ENCODE data around the gene SPSB3. TPM values are rescaled to one million over a fixed set of nuclear protein-coding genes. Genes with fewer than 3 reads are reported as not detected.

The SPSB3 gene
- polyA plus RNA-seq, 1 donor (not counting 4 experiments of a cell fraction or from before 2014, with no cell fraction given) = 9.5 TPM

DNA sequence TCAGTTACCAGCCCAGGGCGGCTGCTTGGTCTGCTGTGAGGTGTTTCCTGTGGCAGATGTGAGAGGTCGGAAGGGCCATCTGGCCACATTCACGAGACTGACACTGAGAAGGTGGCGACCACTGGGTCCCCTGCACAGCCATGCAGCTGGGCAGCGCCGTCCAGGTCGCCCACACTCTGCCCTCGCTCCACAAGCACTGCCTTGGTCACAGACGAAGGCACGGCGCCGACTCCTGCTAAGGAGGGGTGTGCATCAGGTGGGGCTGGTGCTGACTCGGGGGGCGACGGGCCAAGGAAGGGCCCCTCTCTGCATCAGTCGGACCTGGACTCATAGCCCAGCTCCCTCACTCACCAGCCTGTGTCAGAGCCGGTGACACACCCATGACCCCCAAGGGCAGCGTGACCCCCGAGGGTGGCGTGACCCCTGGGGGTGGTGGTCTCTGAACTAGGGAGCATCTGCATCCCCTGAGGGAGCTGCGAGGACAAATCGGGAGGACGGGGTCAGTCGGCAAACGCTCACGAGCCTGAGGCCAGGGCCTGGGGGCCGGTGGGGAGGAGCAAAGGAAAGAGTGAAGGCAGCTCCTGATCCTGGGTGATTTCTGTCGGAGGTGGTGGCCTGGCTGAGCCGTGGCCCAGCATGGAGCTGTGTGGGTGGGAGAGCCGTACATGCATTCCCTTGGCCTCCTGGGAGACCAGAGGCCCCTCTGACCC lies 41.4 kb downstream of the SPSB3 start:
- H3K4me1 ChIP-seq (ENCODE audit: control insufficient read depth, extremely low read depth, insufficient read depth, low read length) = peaks cover 4% of the 10 kb centered on the region
- peaks cover 2% of the 10 kb centered on the region for H4K20me1 ChIP-seq (ENCODE audit: control insufficient read depth, extremely low read depth, insufficient read depth, low read length)
- FAIRE-seq = no peak
- no peaks in the 10 kb centered on the region for H3K27me3 ChIP-seq (ENCODE audit: control insufficient read depth, extremely low read depth, insufficient read depth, low read length)
- dilution Hi-C loops (cut with MboI; ENCODE audit: extremely low pct_ligation_motif_present, low sequenced_read_pairs) = no loop called here
- peaks cover 7 to 15% of the 10 kb centered on the region in 2 experiments for H3K36me3 ChIP-seq (ENCODE audit: control insufficient read depth in 2 of 2, extremely low read depth in 1 of 2, insufficient read depth in 2 of 2, low read length in 2 of 2)
- no peak overlapping the region for H3K4me2 ChIP-seq (ENCODE audit: control insufficient read depth, extremely low read depth, insufficient read depth, low read depth, low read length)
- no peaks in the 10 kb centered on the region for H3K9me1 ChIP-seq (ENCODE audit: control insufficient read depth, extremely low read depth, insufficient read depth, low read length)
- DNase-seq (ENCODE audit: low read depth, low spot score) = no peak
- H3K79me2 ChIP-seq (ENCODE audit: control insufficient read depth, insufficient read depth, low read length) = peaks cover 4% of the 10 kb centered on the region
- H2AFZ ChIP-seq (ENCODE audit: control insufficient read depth, low read length) = no peak overlapping the region
- H3K4me3 ChIP-seq (ENCODE audit: control insufficient read depth in 2 of 3, extremely low read depth in 1 of 3, insufficient read depth in 2 of 3, low read depth in 1 of 3, low read length in 3 of 3) = no peak overlapping the region
- H3K9me3 ChIP-seq (ENCODE audit: control insufficient read depth, low read depth, low read length) = peaks cover 24% of the 10 kb centered on the region
- H3K9ac ChIP-seq (ENCODE audit: control insufficient read depth, extremely low read depth, insufficient read depth, low read length) = no peak overlapping the region
- no peak overlapping the region for H3K27ac ChIP-seq (ENCODE audit: control insufficient read depth, insufficient read depth, low read length)
- TF ChIP-seq, protein P1, sequence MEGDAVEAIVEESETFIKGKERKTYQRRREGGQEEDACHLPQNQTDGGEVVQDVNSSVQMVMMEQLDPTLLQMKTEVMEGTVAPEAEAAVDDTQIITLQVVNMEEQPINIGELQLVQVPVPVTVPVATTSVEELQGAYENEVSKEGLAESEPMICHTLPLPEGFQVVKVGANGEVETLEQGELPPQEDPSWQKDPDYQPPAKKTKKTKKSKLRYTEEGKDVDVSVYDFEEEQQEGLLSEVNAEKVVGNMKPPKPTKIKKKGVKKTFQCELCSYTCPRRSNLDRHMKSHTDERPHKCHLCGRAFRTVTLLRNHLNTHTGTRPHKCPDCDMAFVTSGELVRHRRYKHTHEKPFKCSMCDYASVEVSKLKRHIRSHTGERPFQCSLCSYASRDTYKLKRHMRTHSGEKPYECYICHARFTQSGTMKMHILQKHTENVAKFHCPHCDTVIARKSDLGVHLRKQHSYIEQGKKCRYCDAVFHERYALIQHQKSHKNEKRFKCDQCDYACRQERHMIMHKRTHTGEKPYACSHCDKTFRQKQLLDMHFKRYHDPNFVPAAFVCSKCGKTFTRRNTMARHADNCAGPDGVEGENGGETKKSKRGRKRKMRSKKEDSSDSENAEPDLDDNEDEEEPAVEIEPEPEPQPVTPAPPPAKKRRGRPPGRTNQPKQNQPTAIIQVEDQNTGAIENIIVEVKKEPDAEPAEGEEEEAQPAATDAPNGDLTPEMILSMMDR (optimal IDR thresholded peaks at IDR 0.05 in 1 of 3, IDR thresholded peaks at IDR 0.05 in 1 of 3, conservative IDR thresholded peaks at IDR 0.05 in 1 of 3; ENCODE audit: extremely low read depth in 1 of 3, insufficient read depth in 2 of 3, low read length in 3 of 3) = no peak
- TF ChIP-seq EZH2 (IDR thresholded peaks at IDR 0.05; ENCODE audit: low read length) = no peak

DNA sequence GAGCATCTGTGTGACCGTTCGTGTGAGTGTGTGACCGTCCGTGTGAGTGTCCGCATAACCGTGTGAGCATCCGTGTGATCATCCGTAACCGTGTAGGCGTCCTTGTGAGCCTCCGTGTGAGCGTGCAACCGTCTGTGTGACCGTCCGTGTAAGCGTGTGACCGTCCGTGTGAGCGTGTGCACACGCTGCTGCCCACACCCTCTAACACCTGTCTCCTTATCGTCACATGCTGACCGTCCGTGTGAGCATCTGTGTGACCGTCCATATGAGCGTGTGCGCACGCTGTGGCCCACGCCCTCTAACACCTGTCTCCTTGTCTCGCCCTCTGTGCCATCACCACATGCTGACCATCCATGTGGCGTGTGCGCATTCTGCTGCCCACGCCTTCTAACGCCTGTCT lies 42.1 kb downstream of the SPSB3 start:
- Histone ChIP-seq H3K4me1 (ENCODE audit: control insufficient read depth, extremely low read depth, insufficient read depth, low read length) (no peaks in the 10 kb centered on the region), H4K20me1 (ENCODE audit: control insufficient read depth, extremely low read depth, insufficient read depth, low read length) (peaks cover under 1% of the 10 kb centered on the region), H3K4me3 (ENCODE audit: control insufficient read depth in 2 of 3, extremely low read depth in 1 of 3, insufficient read depth in 2 of 3, low read depth in 1 of 3, low read length in 3 of 3) (no peak overlapping the region), H3K36me3 (ENCODE audit: control insufficient read depth in 2 of 2, extremely low read depth in 1 of 2, insufficient read depth in 2 of 2, low read length in 2 of 2) (peaks cover 7 to 14% of the 10 kb centered on the region in 2 experiments), H2AFZ (ENCODE audit: control insufficient read depth, low read length) (no peak overlapping the region), H3K79me2 (ENCODE audit: control insufficient read depth, insufficient read depth, low read length) (peaks cover 9% of the 10 kb centered on the region), H3K9ac (ENCODE audit: control insufficient read depth, extremely low read depth, insufficient read depth, low read length) (no peak overlapping the region), H3K27ac (ENCODE audit: control insufficient read depth, insufficient read depth, low read length) (no peak overlapping the region), H3K9me1 (ENCODE audit: control insufficient read depth, extremely low read depth, insufficient read depth, low read length) (no peaks in the 10 kb centered on the region), H3K27me3 (ENCODE audit: control insufficient read depth, extremely low read depth, insufficient read depth, low read length) (no peaks in the 10 kb centered on the region), H3K9me3 (ENCODE audit: control insufficient read depth, low read depth, low read length) (peaks cover 30% of the 10 kb centered on the region), H3K4me2 (ENCODE audit: control insufficient read depth, extremely low read depth, insufficient read depth, low read depth, low read length) (no peak overlapping the region)
- TF ChIP-seq, protein P1 (optimal IDR thresholded peaks at IDR 0.05 in 1 of 3, IDR thresholded peaks at IDR 0.05 in 1 of 3, conservative IDR thresholded peaks at IDR 0.05 in 1 of 3; ENCODE audit: extremely low read depth in 1 of 3, insufficient read depth in 2 of 3, low read length in 3 of 3) = no peak
- TF ChIP-seq EZH2 (IDR thresholded peaks at IDR 0.05; ENCODE audit: low read length) = no peak
- FAIRE-seq = no peak
- DNase-seq (ENCODE audit: low read depth, low spot score) = no peak
- dilution Hi-C loops (cut with MboI; ENCODE audit: extremely low pct_ligation_motif_present, low sequenced_read_pairs) = no loop called here
